PFSK-1 (cell line): ENCODE results near the gene ABI2.

ENCODE experiments used
- FOXP2 ChIP-seq: optimal IDR thresholded peaks from 2 replicates; pipeline ENCODE3; 2011; ENCODE audit warnings: borderline replicate concordance, control low read depth, inconsistent platforms; ENCODE audit not compliant: insufficient read depth; ENCODE audit errors: extremely low read length, extremely low read depth
- TF ChIP-seq, protein P1 (sequence below), 2 experiments: IDR thresholded peaks; 2 replicates each; pipeline versions ENCODE4 v1.6.1 to v1.8.0; 2011 to 2012; ENCODE audit warnings: low read depth in 2 of 2, low read length in 2 of 2, control low read depth in 1 of 2, inconsistent platforms in 1 of 2, mild to moderate bottlenecking in 1 of 2, moderate library complexity in 1 of 2; ENCODE audit not compliant: insufficient read depth in 1 of 2

ABI2 gene

DNA sequence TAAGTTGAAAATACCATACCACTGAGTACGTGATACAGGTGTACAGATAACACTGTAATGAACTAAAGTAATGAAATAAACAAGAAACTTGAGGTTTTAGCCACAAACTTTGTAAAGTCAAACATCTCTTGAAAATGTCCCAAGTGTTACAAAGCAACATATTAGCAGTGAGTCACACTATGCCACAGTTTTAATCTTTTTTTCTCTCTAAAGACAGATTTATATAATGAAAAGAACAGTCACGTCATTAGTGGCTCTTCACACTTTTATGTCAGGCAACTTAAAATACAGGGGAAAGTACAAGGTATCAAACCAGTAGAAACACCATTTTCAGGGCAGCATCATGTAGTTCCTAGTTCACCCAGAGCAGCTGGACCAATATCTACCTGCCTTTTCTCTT is 164.8 kb downstream of the ABI2 start:
- TF ChIP-seq, protein P1, sequence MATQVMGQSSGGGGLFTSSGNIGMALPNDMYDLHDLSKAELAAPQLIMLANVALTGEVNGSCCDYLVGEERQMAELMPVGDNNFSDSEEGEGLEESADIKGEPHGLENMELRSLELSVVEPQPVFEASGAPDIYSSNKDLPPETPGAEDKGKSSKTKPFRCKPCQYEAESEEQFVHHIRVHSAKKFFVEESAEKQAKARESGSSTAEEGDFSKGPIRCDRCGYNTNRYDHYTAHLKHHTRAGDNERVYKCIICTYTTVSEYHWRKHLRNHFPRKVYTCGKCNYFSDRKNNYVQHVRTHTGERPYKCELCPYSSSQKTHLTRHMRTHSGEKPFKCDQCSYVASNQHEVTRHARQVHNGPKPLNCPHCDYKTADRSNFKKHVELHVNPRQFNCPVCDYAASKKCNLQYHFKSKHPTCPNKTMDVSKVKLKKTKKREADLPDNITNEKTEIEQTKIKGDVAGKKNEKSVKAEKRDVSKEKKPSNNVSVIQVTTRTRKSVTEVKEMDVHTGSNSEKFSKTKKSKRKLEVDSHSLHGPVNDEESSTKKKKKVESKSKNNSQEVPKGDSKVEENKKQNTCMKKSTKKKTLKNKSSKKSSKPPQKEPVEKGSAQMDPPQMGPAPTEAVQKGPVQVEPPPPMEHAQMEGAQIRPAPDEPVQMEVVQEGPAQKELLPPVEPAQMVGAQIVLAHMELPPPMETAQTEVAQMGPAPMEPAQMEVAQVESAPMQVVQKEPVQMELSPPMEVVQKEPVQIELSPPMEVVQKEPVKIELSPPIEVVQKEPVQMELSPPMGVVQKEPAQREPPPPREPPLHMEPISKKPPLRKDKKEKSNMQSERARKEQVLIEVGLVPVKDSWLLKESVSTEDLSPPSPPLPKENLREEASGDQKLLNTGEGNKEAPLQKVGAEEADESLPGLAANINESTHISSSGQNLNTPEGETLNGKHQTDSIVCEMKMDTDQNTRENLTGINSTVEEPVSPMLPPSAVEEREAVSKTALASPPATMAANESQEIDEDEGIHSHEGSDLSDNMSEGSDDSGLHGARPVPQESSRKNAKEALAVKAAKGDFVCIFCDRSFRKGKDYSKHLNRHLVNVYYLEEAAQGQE (IDR thresholded peaks at IDR 0.05; ENCODE audit: insufficient read depth in 1 of 2, low read depth in 2 of 2, low read length in 2 of 2) = no peak
- no peak for TF ChIP-seq FOXP2
